HEK293T (cell line): ENCODE measurements around the gene PELI2.

Experiments used
- CTBP1 ChIP-seq: fragments of 450-650 bp; IDR thresholded peaks from 2 replicates; pipeline ENCODE4 v1.6.1; 2016; ENCODE audit warnings: borderline replicate concordance
- FOXK2 ChIP-seq: fragments of 450-650 bp; IDR thresholded peaks from 2 replicates; pipeline ENCODE4 v1.6.1; 2016; ENCODE audit warnings: mild to moderate bottlenecking
- HDGF ChIP-seq: fragments of 450-650 bp; IDR thresholded peaks from 2 replicates; pipeline ENCODE4 v1.6.1; 2017; ENCODE audit warnings: antibody characterized with exemption, borderline replicate concordance
- LEF1 ChIP-seq: fragments of 450-650 bp; IDR thresholded peaks from 2 replicates; pipeline ENCODE4 v1.6.1; 2017; ENCODE audit warnings: mild to moderate bottlenecking, borderline replicate concordance
- TARDBP ChIP-seq: fragments of 450-650 bp; IDR thresholded peaks from 2 replicates; pipeline ENCODE4 v1.6.1; 2016

DNA sequence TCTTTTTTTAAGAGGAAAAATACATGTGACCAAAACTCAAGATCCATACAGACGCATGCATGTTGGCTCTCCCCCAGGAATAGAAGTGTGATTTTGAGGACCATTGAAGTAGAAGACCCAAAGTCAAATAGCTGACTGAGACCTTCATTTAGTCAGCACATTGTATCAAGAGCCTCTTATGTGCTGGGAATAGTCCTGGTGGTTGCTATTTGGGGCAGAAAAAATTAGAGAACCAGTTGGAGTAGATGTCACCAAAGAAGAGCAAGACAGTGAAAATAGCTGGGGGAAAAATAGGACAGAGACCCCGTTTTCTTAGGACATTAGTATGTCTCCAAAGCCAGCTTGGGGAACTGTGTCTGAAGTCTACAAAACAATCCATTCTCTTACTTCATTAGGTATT lies 93.6 kb downstream of the PELI2 start:
- no peak for TF ChIP-seq HDGF
- TF ChIP-seq FOXK2: no peak
- no peak for TF ChIP-seq TARDBP
- no peak for TF ChIP-seq CTBP1
- no peak for TF ChIP-seq LEF1
